HT1080 (cell line): ENCODE results near the gene DLGAP1. TPM values are rescaled to one million over a fixed set of nuclear protein-coding genes. Genes with fewer than 3 reads are reported as not detected.

ENCODE experiments used
- DNase-seq: peaks from one replicate; pipeline ENCODE4 v3.0.0-alpha.2; 2015; ENCODE audit warnings: low read depth
- total RNA-seq: library from RNA; depleted of rRNA; stranded (reverse); fragments of >200 nt; shearing (Covaris generic); gene quantifications from 2 replicates; pipeline ENCODE4 v1.2.3, GENCODE V29; 2014

DLGAP1 gene
- total RNA-seq, 1 experiment from 2014 or later = not detected

DNA sequence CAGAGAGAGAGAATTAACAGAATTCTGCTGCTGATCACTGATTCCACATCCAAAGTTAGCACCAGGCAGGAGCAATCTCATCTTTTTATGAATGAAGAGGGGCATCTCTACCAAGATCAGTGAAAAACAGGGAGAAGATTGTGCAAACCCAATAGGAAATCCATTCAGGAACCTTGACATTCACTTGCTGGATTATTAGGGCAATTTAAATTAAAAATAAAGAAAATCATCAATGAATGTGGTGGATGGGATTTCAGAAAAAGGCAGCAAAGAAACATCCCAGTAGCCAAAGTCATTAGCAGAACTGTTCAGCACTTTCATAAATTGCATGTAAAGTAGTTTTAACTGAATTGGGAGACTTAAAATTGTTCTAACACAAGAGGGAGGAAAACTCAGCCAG, 581.9 kb downstream of the DLGAP1 start:
- DNase-seq = no peak

DNA sequence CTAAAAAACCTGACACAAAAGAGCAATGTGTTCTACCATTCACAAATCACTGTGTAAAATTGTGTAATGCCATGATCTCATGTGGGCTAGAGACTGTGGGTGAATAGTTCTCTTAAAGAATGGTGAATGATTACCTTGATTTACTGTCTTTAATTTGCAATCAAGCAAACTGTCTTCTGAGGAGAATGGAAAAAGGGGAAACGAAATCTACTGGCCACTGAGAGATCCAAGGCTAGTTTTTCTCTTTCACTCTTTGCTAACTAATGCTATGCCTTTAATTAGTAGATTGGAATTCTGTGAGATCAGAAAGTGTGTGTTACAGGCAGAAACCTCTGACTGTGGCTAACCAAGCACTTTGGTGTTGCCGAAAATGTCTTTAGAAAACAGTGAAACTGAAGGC, 582.5 kb downstream of the DLGAP1 start:
- DNase-seq = no peak

DNA sequence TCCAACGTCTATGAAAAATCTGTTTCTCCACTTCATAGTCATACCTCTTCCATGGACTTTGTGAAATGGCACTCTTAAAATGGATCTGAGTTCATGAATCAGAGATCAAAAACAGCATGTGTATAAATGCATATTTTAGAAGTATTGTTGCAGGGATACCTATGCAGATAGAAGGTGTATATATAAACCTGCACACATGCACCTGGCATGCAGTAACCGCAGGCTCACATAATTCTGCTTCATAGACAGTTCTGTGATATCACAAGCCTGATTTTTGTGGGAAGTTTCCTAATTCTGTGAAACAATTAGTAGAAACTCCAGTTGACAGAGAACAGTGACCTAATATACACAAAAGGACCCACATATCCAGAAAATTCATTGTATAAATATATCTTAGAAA, 583.4 kb downstream of the DLGAP1 start:
- no peak for DNase-seq

DNA sequence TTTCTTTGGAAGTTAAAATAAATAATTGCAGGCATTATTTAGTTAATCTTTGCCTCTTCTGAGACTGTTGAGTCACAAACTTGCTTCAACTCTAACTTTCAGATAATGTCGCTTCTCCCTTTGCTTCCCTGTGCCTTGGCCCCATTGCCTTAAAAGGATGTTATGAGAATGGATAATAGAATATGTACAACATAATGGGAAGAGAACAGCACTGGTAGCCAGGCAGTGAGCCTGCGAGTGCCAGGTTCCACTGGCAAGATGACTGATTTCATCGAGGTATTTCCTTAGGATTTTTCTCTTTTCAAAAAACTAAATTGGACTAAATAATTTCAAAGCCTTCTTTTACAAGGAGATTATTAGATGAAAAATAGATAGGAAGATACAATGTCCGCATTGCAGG, 584.2 kb downstream of the DLGAP1 start:
- DNase-seq = no peak

DNA sequence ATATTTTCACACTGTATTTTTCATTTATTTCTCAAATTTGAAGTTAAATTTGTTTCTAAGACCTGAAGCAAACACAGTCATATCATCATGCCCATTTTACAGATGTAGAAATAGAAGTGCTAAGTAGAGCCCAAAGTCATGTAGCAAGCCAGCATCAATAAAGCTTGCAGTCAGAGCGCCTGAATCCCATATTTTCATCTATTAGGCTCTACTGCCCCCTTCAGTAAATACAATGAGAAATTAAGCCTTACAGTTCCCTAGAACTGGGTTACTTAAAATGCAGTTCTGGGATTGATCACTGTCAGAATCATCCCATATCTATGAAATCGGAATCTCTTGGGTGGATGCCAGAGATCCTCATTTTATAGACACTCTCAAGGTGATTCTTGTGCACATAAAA, 585.3 kb downstream of the DLGAP1 start:
- DNase-seq = peak; percentile 48

DNA sequence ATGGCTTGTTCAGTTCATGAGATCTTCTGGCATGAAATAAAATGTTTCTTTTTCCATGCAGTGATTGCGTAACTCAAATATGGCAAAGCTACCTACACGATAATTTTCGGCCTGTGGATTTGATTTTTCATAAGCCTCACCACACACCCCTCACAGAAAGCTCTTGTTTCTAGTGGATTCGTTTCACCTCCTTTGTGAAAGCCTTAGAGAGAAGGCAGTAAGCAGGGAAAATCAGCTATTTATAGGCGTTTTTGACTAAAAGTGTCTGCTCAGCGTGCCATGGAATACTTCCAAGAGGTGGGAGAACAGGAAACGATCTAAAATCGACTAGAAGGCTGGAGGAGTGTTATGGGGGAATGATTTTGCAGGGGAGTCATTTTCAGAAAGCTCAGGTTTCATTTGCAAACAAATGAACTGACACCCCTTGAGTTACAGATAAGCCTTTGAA, 587.2 kb downstream of the DLGAP1 start:
- no peak for DNase-seq

DNA sequence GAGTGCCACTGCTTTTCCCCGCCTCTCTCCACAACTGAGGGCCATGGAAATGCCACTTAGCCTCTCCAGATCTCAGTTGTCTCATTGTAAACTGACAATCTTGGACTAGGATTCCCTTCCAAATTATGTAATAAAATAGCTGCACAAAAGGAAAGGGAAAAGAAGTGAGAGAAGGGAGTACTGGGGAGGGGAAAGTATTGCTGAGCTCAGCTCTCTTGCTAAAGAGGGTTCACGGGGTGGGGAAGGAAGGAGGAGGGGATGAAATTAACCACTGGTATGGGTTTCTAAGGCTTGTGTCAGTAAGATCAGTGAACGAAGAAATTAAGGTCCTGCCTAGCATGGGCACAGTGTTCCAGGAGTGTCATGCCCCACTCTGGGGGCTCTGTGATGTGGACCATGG, 587.9 kb downstream of the DLGAP1 start:
- DNase-seq = no peak

DNA sequence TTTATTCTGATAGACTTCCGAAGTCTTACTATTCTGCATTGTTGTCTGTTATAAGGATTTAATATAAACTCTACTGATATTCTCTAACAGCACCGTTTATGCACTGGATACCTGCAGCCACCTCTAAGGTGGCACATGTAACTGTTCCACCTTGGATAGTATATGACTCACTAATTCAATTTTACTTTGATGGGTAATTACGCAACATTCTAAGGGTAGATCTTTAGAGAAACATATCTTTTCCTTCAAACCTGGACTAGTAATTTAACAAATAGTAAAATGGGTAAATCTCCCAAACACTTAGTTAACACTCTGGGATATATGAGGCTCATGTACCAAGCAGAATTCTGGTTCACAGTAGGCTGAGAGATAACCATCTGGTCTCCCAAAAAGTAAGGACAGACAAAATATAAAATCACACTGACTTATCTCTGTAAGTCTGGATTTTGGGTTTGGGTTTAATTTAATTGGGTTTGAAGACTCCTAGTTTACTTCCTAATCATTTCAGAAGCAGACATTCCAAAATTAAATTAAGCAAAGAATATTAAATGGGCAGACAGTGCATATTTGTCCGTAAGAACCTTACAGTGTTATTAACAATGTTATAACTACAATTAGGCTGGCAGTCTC, 590.3 kb downstream of the DLGAP1 start:
- DNase-seq = no peak

DNA sequence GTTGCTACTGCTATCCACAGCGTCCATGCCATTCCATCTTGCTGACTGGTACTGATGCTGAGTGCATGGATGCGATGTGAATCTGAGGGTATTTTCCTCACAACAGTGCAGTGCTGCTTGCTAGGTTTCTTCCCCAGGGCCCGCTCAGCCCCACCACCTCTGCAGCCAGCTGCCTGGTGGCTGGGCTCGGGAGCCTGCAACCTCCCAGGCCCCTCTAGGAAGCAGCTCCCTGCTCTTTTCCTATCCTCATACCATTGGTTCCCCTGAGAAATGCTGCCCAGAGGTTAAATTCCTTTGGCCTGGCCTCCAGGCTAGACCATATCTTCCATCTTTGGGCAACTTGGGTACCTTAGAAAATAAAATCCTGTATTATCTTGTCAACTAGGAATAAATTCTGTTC, 591.5 kb downstream of the DLGAP1 start:
- DNase-seq = no peak

DNA sequence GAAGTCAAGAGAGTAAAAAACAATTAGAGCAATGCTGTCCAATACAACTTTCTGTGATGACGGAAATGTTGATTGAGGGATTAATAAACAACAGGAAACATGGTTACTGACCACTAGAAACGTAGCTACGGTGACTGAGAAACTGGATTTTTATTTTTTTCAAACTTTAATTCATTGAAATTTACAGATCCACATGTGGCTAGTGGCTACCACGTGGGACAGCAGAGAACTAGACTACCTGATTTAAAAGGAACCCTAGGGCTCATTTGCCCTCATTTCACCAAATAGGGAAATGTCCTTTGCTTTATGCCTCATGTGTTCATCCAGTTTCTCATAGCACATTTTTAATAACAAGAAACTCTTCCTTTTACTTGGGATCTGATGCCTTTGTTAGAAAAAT, 592.1 kb downstream of the DLGAP1 start:
- DNase-seq = no peak

DNA sequence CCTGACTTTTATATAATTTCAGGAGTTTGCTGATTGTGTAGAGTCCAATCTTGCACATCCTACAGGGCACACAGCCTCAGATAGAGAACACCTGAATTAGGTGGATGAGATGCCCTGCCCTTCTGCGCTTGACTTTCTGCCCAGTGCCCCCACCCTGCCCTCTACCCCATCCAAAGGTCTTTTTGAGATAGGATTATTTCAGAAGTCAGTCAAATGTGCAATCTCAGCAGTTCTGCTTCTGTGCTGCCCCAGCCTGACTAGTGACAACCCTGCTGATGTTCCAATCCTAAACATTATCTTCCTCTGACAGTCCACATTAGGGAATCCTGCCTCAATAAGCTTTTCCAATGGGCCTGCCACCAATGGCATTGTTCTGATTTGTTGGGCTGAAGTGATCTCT, 593.6 kb downstream of the DLGAP1 start:
- no peak for DNase-seq

DNA sequence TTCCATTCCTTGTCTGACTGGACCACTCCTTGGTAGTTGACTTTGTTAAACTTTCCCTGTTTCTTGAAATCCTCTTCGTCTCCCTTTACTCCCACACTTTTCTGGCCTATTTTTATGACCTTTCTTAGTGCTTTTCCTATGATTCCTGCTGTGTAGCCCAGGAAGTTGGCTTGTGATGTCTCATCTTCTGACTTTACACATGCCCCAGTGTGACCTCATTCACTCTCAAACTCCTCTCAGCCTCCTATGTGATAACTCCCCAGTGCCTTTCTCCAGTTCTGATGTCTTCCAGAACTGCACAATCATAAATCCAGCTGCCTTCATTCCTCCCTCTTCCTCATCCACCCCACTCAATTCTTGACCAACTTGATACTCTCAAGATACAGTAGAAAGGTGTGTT, 597.6 kb downstream of the DLGAP1 start:
- DNase-seq = peak; percentile 65

DNA sequence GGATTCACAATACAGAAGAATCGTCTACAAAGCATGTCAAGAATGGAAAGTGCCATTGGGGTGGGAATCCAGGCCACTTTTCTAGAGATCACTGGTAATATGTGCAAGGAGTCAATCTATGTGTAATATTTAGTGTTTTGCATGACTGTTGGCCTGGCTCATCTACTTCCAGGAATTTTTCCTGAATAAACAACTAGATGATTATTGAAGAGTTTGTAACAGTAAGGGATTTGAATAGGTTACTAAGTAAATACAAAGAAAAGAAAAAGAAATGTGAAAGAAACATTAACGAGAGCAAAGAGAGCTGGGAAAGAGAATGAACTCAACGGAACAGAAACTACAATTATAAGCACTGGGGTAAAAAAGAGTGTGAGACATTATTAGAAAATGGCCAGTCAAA, 599.1 kb downstream of the DLGAP1 start:
- no peak for DNase-seq

DNA sequence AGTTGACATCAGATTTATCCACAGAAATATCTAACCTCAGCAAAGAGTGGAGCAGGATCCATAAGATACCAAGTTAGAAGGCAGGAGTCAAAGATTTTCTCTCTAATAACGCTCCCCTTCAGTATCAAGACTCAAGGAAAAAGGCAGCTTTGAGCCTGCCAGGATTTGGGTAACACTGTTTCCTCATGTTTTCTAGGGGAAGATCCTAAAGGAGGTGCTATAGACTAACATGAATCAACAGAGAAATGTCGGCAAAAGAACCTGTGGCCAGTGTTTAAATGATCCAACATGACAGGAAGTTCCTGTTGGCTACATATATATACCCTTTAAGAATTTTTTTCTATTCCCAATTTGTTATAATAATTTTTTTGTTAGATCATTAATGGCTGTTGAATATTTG, 602.8 kb downstream of the DLGAP1 start:
- no peak for DNase-seq

DNA sequence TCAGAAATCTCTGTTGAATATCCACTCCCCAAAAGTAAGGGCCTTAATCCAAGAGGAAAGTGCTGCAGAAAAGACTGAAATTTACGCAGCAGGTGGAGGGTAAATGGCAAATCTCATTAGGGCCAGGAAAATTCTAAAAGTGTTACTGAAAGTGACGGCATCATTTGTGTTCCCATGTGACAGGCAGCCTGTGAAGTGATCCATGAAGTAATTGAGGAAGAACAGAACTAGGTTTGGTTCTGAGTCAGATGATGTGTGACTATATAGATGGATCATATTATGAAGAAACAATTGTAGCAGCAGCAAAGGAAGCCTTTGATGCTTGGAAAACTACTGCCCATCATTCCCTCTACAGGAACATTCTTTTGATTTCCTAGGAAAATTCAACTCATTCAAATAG, 603.9 kb downstream of the DLGAP1 start:
- DNase-seq = no peak

DNA sequence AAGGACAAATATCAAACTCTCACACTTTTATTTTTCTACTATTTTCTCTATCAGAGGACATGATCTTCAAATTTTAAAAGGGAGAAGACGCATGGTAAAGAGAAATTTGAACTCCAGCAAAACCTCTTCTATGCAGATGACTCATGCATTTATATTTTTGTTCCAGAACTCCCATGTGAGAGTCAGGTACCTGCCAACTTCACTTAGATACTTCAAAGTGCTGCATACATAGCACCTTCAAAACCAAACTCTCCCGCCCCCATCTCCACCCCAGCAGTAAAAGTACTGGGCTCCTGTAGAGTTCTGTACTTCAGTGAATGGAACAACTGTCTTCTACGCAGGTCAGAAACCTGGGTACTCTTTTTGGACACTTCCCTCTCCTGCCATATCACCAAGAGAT, 606.8 kb downstream of the DLGAP1 start:
- no peak for DNase-seq

DNA sequence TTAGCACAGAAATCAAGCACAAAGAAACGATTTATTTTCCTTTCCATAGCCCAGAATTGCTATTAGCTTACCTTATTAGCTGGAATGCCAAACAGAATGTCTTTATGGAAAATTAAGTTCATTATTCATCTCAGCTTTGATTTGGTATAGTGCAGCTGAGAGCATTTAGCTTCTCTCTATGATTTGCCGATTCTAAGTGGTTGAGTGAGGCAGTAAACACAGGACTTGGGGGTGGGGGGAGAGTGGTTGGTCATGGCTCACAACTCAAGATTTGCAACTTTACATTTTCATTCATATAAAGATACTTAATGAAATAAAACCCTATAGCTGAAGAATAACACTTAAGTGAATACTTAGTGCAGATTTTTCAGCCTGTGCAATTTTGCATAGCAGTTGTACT, 609.9 kb downstream of the DLGAP1 start:
- no peak for DNase-seq

DNA sequence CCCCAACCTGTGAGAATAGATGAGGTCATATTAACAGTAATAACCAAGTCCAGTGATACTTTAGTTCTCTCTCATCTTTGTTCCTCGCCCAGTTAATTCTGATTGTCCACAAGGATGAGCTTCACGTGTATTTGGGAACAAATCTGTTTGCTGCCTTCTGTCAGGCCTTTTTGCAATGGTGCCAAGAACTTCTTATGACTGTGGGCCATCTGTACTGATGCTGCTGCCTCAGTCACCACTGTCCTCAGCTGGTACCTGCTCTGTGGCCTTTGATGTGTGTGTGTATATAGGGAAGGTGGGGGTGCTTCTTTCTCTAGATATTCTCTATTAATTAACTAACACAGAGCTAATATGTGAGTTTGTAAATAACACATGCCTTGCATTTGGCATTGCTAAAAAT, 612.3 kb downstream of the DLGAP1 start:
- no peak for DNase-seq

DNA sequence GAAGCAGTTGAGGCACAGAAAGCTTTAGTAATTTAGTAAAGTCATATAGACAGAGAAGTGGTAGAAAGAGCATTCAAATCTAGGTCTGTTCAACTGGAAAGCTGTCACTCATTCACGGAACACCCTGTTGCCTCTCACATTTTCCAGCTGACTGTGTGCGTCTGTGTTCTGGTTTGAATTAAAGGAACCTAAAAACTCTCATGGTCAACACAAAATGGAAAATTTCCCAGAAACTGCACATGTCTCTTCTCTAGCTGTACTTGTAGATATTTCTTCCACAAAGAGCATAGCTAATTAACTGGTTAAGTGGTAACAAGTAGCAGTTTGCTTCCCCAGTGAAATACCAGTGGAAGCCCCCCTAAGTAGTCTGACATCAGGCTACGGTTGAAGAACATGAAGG, 614.3 kb downstream of the DLGAP1 start:
- DNase-seq = no peak

DNA sequence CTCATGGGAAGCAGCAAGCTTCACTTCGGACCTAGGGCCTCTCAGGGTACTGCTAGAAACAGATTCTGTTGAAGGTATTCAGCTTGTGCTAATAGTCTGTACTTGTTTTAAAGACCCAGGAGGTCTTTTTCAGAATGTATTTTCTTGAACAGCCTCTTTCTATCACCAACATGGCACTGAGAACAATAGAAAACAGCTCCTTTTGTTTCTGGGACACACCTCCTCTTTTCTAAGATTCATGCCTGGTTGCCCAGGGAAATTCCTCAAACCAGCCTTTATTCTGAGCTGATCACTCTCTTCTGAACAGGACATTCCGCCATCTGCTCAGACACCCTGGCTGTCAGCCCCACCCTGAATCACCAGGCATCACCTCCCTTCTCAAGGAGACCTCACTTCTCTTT, 615.5 kb downstream of the DLGAP1 start:
- no peak for DNase-seq

DNA sequence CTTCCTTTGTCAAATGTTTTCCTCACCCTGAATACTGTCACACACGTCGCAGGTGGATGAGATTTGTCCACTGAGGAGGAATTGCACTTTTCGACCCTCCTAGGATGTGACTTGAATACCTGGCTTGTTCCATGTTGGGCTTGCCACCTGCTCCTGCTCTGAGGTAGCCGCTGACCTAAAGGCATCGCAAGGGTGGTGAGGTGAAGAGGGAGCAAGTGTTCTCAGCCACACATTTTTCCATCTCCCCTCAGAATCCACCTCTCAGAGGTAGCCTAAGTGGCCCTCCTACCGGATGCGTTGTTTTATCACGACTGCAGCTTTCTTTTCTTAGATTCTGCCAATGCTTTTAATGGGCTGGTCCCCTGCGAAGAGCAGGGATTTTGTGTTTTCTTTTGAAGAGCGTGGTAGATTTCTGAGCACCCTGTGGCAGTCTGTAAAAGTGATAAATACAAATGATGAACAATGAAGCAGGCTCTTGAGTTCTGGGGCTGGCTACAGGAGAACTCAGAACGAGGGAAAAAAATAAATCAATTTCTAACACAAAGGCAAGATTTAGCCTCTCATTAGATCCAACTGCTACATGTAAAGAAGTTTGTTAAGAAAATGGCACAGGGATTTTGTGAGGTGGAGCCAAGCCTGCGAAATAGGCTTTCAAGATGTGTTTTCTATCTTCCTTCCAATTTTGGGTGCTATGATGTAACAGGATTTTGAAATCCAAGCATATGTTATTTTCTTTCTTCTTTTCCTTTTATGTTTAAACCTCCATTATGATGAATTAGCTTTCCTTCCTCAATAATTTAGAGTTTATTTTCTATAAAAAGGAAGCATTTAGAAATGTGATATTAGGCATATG, 618.4 kb downstream of the DLGAP1 start:
- DNase-seq = no peak

DNA sequence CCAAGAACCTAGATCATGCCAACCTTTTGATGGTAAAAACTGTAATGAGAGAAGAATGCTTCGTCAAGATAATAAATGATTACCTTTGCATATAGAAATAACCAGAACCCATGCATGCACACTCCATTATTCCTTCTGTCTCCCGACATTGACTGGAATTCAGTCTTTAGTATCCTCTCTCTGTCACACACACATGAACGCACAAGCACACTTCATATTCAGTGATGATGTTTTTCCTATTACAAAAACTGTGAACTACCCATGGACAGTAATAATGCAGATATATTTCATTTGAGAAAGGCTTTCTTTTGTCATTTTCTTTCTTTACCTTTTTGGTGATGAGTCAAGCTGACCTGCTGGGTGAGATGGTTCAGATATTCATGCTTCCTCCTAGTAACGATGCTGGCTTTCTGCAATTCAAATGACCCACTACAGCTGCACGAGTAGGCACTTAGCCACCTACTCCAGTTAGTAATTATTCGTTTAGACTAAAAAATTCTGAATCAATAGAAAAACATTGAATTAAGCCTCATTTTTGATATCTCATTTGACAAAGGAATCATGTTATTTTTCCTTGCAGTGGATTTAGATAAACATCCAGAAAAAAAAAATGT, 623.0 kb downstream of the DLGAP1 start:
- no peak for DNase-seq

DNA sequence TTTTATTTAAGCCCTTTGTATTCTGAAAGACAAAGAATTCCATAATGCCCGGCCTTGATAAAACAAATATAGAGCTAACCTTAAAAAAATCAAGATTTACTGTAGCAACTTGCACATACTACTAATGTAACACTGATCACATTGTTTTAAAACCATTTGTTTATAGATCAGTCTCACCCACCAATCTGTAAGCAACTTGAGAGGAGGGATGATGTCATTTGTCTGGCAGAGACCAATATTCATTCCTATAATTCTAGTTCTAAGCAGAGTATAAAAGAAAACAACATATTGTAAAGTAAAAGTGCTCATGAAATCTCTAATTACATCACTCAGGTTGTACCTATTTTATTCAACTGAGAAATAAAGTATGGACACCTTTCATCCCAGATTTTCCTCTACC, 624.5 kb downstream of the DLGAP1 start:
- DNase-seq = no peak
